ENCODE data around the gene FAM43A.

- TF ChIP-seq EGR1 (IDR thresholded peaks at IDR 0.05; ENCODE audit: borderline replicate concordance in 1 of 2, low read depth in 2 of 2, low read length in 2 of 2) (no peak), EP300 (IDR thresholded peaks at IDR 0.05; ENCODE audit: borderline replicate concordance in 1 of 2, control insufficient read depth in 1 of 2, low read depth in 2 of 2, low read length in 2 of 2) (no peak), MYC (IDR thresholded peaks at IDR 0.05; ENCODE audit: insufficient read depth, insufficient read length, insufficient replicate concordance, low read length, severe bottlenecking) (no peak), CTCF (IDR thresholded peaks at IDR 0.05 in 2 of 3, conservative IDR thresholded peaks at IDR 0.05 in 1 of 3; ENCODE audit: control insufficient read depth in 2 of 3, extremely low read depth in 1 of 3, insufficient read depth in 1 of 3, low read depth in 3 of 3, low read length in 3 of 3) (no peak), PRDM15 (CRISPR knock-in tag; IDR thresholded peaks at IDR 0.05) (no peak), POLR2A (IDR thresholded peaks at IDR 0.05; ENCODE audit: low read depth, low read length) (no peak), HDGF (IDR thresholded peaks at IDR 0.05) (no peak), MAX (IDR thresholded peaks at IDR 0.05; ENCODE audit: low read depth, low read length) (no peak), YY1 (IDR thresholded peaks at IDR 0.05; ENCODE audit: low read depth, low read length) (no peak), NFIC (IDR thresholded peaks at IDR 0.05; ENCODE audit: low read depth, low read length) (no peak)
Measured at GRCh38 chr3:194686414-194686815, 732 bp downstream of the FAM43A start.

Measured in GM12878 (cell line).